Measurements from ENCODE around the gene KRTAP25-1. TPM values are rescaled to one million over a fixed set of nuclear protein-coding genes. Genes with fewer than 3 reads are reported as not detected.

Gene KRTAP25-1
- total RNA-seq = not detected
- polyA plus RNA-seq = not detected
- long read RNA-seq, donor 1 = 0 reads
- long read RNA-seq, donor 2 = 0 reads

- H3K36me3 ChIP-seq (ENCODE audit: insufficient read depth in 1 of 2, low read depth in 1 of 2) = no peaks in the 10 kb centered on the region
- H3K9me3 ChIP-seq = no peaks in the 10 kb centered on the region
- no peaks in the 10 kb centered on the region for H3K4me1 ChIP-seq
- no peak within 1 kb of the TSS for H3K27ac ChIP-seq
- TF ChIP-seq CTCF (IDR thresholded peaks at IDR 0.05) = no peak
- WGBS, 3 donors = 86 to 94% (median 88%) methylated on average over 2 of the region's 2 CpGs
- intact Hi-C loops (cut with DNase I) = no loop called here
- no peaks in the 10 kb centered on the region for H3K27me3 ChIP-seq (ENCODE audit: insufficient read depth in 3 of 3, low read length in 2 of 3)
- H3K4me3 ChIP-seq = no peak within 1 kb of the TSS
- no peak for ATAC-seq
- DNase-seq = no peak
Observed at GRCh38 chr21:30289215-30289614, at the start of gene KRTAP25-1. Gene KRTAP25-1 (minus strand): TSS chr21:30289514. CDS start chr21:30289490, 24 bp downstream.

- Histone ChIP-seq H3K4me1 (no peaks in the 10 kb centered on the region), H3K4me3 (no peak overlapping the region), H3K27me3 (ENCODE audit: insufficient read depth in 3 of 3, low read length in 2 of 3) (no peaks in the 10 kb centered on the region), H3K27ac (no peak overlapping the region), H3K36me3 (ENCODE audit: insufficient read depth in 1 of 2, low read depth in 1 of 2) (no peaks in the 10 kb centered on the region), H3K9me3 (no peaks in the 10 kb centered on the region)
- no peak for TF ChIP-seq CTCF (IDR thresholded peaks at IDR 0.05)
- 89 to 94% (median 91%) methylated on average over 4 of the region's 4 CpGs for WGBS, 3 donors
- DNase-seq (no peak), ATAC-seq (no peak)
- intact Hi-C loops (cut with DNase I) = no loop called here
Observed at GRCh38 chr21:30338717-30339116, 49.4 kb upstream of the KRTAP25-1 start.

GRCh38 chr21:30337772-30338171 lies 48.5 kb upstream of the KRTAP25-1 start:
- Histone ChIP-seq H3K27ac (no peak overlapping the region), H3K36me3 (ENCODE audit: insufficient read depth in 1 of 2, low read depth in 1 of 2) (no peaks in the 10 kb centered on the region), H3K4me1 (no peaks in the 10 kb centered on the region), H3K9me3 (no peaks in the 10 kb centered on the region), H3K27me3 (ENCODE audit: insufficient read depth in 3 of 3, low read length in 2 of 3) (no peaks in the 10 kb centered on the region), H3K4me3 (no peak overlapping the region)
- no peak for TF ChIP-seq CTCF (IDR thresholded peaks at IDR 0.05)
- DNase-seq (no peak), ATAC-seq (no peak)
- intact Hi-C loops (cut with DNase I) = no loop called here

GRCh38 chr21:30337276-30337744 lies 48.0 kb upstream of the KRTAP25-1 start, which contains the start of gene KRTAP27-1:
Gene KRTAP27-1 (minus strand): TSS chr21:30337694. CDS start chr21:30337668, 26 bp downstream.
- no peak for DNase-seq
- ATAC-seq = no peak
- intact Hi-C loops (cut with DNase I) = no loop called here
- no peak within 1 kb of the TSS for H3K4me3 ChIP-seq
- no peak for TF ChIP-seq CTCF (IDR thresholded peaks at IDR 0.05)
- no peak within 1 kb of the TSS for H3K27ac ChIP-seq
- WGBS, 3 donors = 81 to 89% (median 83%) methylated on average over 6 of the region's 6 CpGs
- no peaks in the 10 kb centered on the region for H3K27me3 ChIP-seq (ENCODE audit: insufficient read depth in 3 of 3, low read length in 2 of 3)
- no peaks in the 10 kb centered on the region for H3K4me1 ChIP-seq
- no peaks in the 10 kb centered on the region for H3K36me3 ChIP-seq (ENCODE audit: insufficient read depth in 1 of 2, low read depth in 1 of 2)
- no peaks in the 10 kb centered on the region for H3K9me3 ChIP-seq

GRCh38 chr21:30336596-30336995 lies 47.3 kb upstream of the KRTAP25-1 start:
- H3K4me3 ChIP-seq = no peak overlapping the region
- WGBS, 3 donors = 54 to 58% (median 56%) methylated on average over 2 of the region's 2 CpGs
- ATAC-seq (no peak), DNase-seq (no peak)
- no peak for TF ChIP-seq CTCF (IDR thresholded peaks at IDR 0.05)
- intact Hi-C loops (cut with DNase I) = no loop called here
- no peaks in the 10 kb centered on the region for H3K27me3 ChIP-seq (ENCODE audit: insufficient read depth in 3 of 3, low read length in 2 of 3)
- H3K4me1 ChIP-seq = no peaks in the 10 kb centered on the region
- no peak overlapping the region for H3K27ac ChIP-seq
- H3K9me3 ChIP-seq = no peaks in the 10 kb centered on the region
- H3K36me3 ChIP-seq (ENCODE audit: insufficient read depth in 1 of 2, low read depth in 1 of 2) = no peaks in the 10 kb centered on the region
